AG04450 (cell line): Measurements from ENCODE around the gene IFI30. TPM values are rescaled to one million over a fixed set of nuclear protein-coding genes. Genes with fewer than 3 reads are reported as not detected.

Experiments used
- CTCF ChIA-PET: fragments of 300-600, 350-600 bp; formaldehyde crosslinking; extraction: SDS; loops from one replicate; lab custom pipeline; 2022; ENCODE audit warnings: antibody characterized with exemption, inconsistent platforms; lab: Charles Lee
- POLR2A ChIA-PET: fragments of 350-600 bp; formaldehyde crosslinking; extraction: SDS; loops from one replicate; lab custom pipeline; 2021; ENCODE audit warnings: antibody characterized with exemption, inconsistent platforms; lab: Yijun Ruan, JAX
- DNase-seq: peaks from one replicate; pipeline ENCODE4 v3.0.0-alpha.2; 2011; ENCODE audit warnings: low read depth, low spot score
- H3K27ac ChIP-seq: one replicate; pipeline ENCODE4 v1.5.1; 2012; ENCODE audit warnings: low read depth, low read length, control low read depth
- H3K27me3 ChIP-seq: one replicate; pipeline ENCODE4 v1.6.0; 2012; ENCODE audit warnings: low read length; ENCODE audit not compliant: control insufficient read depth, insufficient read depth
- H3K4me3 ChIP-seq: 2 replicates; pipeline ENCODE4 v1.5.1; 2011; ENCODE audit warnings: mild to moderate bottlenecking, low read depth, low read length, control low read depth
- H3K9me3 ChIP-seq: 2 replicates; pipeline ENCODE4 v1.5.1; 2012; ENCODE audit warnings: low read length; ENCODE audit not compliant: control insufficient read depth, insufficient read depth
- CTCF ChIP-seq: IDR thresholded peaks from 2 replicates; pipeline ENCODE4 v1.5.1; 2011; ENCODE audit warnings: low read depth, low read length, control low read depth, inconsistent platforms
- polyA plus RNA-seq: library from polyadenylated mRNA; depleted of rRNA; stranded (reverse); fragments of >200 nt; gene quantifications from 2 replicates; pipeline ENCODE4 v1.2.3, GENCODE V29; 2011

IFI30 gene
- polyA plus RNA-seq, 1 experiment, result 6.9 TPM

GRCh38 chr19:18130523-18131242 lies 42.9 kb upstream of the IFI30 start:
- no peaks in the 10 kb centered on the region; the same call in 1 of the 2 replicates for H3K9me3 ChIP-seq
- no peak for TF ChIP-seq CTCF
- H3K27me3 ChIP-seq, result no peaks in the 10 kb centered on the region
- ChIA-PET CTCF (interaction anchor here (0.9 kb wide), 1 partner anchor 17 kb away, joined by 4 read pairs; no protein-coding TSS in a partner anchor), POLR2A (no interaction called here)
- H3K4me3 ChIP-seq, result no peak overlapping the region
- no peak for DNase-seq
- H3K27ac ChIP-seq, result no peak overlapping the region

- no peaks in the 10 kb centered on the region for H3K27me3 ChIP-seq
- DNase-seq, result no peak
- ChIA-PET POLR2A (no interaction called here), CTCF (no interaction called here)
- no peaks in the 10 kb centered on the region; the same call in 1 of the 2 replicates for H3K9me3 ChIP-seq
- no peak overlapping the region for H3K27ac ChIP-seq
- H3K4me3 ChIP-seq, result no peak overlapping the region
- TF ChIP-seq CTCF, result no peak
Measured at GRCh38 chr19:18131841-18132596, 41.6 kb upstream of the IFI30 start.

GRCh38 chr19:18135712-18136584 lies 37.7 kb upstream of the IFI30 start:
- ChIA-PET POLR2A (no interaction called here), CTCF (no interaction called here)
- H3K27ac ChIP-seq, result no peak overlapping the region
- no peak for DNase-seq
- H3K9me3 ChIP-seq, result no peaks in the 10 kb centered on the region; the same call in 1 of the 2 replicates
- TF ChIP-seq CTCF, result no peak
- no peak overlapping the region for H3K4me3 ChIP-seq
- H3K27me3 ChIP-seq, result no peaks in the 10 kb centered on the region

GRCh38 chr19:18137242-18137641 lies 36.4 kb upstream of the IFI30 start:
- no peaks in the 10 kb centered on the region for H3K27me3 ChIP-seq
- ChIA-PET POLR2A (no interaction called here), CTCF (no interaction called here)
- H3K4me3 ChIP-seq, result no peak overlapping the region
- H3K9me3 ChIP-seq, result no peaks in the 10 kb centered on the region; the same call in 1 of the 2 replicates
- H3K27ac ChIP-seq, result no peak overlapping the region
- TF ChIP-seq CTCF, result no peak
- no peak for DNase-seq
